C4-2B (cell line): ENCODE results near the gene ZBTB12.

Source experiments
- H3K27ac ChIP-seq: fragments of 450-650 bp; 2 replicates; pipeline ENCODE4 v1.5.1; 2017
- ZFX ChIP-seq: fragments of 450-650 bp; IDR thresholded peaks from 2 replicates; pipeline ENCODE4 v1.6.1; 2017
- TF ChIP-seq, protein P1 (sequence below): fragments of 450-650 bp; conservative IDR thresholded peaks from 2 replicates; pipeline ENCODE4 v1.5.1; 2017; ENCODE audit warnings: mild to moderate bottlenecking

ZBTB12 gene

GRCh38 chr6:31892821-31893220, 9.1 kb downstream of the ZBTB12 start:
- H3K27ac ChIP-seq, result no peak overlapping the region
- TF ChIP-seq ZFX, result no peak
- TF ChIP-seq, protein P1, sequence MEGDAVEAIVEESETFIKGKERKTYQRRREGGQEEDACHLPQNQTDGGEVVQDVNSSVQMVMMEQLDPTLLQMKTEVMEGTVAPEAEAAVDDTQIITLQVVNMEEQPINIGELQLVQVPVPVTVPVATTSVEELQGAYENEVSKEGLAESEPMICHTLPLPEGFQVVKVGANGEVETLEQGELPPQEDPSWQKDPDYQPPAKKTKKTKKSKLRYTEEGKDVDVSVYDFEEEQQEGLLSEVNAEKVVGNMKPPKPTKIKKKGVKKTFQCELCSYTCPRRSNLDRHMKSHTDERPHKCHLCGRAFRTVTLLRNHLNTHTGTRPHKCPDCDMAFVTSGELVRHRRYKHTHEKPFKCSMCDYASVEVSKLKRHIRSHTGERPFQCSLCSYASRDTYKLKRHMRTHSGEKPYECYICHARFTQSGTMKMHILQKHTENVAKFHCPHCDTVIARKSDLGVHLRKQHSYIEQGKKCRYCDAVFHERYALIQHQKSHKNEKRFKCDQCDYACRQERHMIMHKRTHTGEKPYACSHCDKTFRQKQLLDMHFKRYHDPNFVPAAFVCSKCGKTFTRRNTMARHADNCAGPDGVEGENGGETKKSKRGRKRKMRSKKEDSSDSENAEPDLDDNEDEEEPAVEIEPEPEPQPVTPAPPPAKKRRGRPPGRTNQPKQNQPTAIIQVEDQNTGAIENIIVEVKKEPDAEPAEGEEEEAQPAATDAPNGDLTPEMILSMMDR, result no peak

- no peak overlapping the region for H3K27ac ChIP-seq
- TF ChIP-seq ZFX, result no peak
- TF ChIP-seq, protein P1, result no peak
These were observed 12.4 kb downstream of the ZBTB12 start for GRCh38 chr6:31889331-31889972.

GRCh38 chr6:31888276-31889258, 13.3 kb downstream of the ZBTB12 start:
- no peak overlapping the region for H3K27ac ChIP-seq
- TF ChIP-seq, protein P1, result peak; percentile 92
- TF ChIP-seq ZFX, result no peak

GRCh38 chr6:31887173-31888007, 14.5 kb downstream of the ZBTB12 start:
- no peak for TF ChIP-seq ZFX
- TF ChIP-seq, protein P1, result no peak
- H3K27ac ChIP-seq, result no peak overlapping the region

- no peak overlapping the region for H3K27ac ChIP-seq
- TF ChIP-seq, protein P1, result no peak
- no peak for TF ChIP-seq ZFX
These were observed 15.3 kb downstream of the ZBTB12 start for GRCh38 chr6:31886541-31886991.

DNA sequence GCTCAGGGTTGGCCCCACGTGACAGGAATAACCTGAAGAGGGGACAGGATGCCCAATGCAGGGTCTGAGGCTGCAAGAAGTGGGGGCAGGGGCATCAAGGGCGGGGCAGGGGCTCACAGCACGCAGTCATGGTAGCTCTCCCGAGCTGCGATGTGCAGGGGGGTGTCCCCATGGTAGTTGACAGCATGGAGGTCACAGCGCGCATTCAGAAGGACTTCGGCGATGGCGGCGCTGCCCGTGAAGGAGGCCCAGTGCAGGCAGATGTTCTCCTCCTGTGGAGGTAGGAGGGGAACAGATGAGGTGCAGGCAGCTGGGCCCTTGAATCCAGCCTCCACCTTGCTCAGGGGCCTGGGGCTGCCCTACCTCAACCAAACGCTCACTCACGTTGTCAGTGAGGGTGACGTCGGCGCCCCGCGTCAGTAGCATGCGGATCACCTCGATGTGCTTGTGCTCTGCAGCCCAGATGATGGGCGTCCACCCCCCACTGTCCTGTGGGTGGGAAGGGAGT, 17.3 kb downstream of the ZBTB12 start:
- TF ChIP-seq, protein P1, result no peak
- TF ChIP-seq ZFX, result no peak
- H3K27ac ChIP-seq, result no peak overlapping the region
